ENCODE measurements around the gene SNTG2.

- TF ChIP-seq CREB5 (CRISPR knock-in tag; IDR thresholded peaks at IDR 0.05; ENCODE audit: low read depth) (no peak), CSRNP3 (CRISPR knock-in tag; IDR thresholded peaks at IDR 0.05) (no peak), ZNF70 (CRISPR knock-in tag; IDR thresholded peaks at IDR 0.05) (no peak), PATZ1 (CRISPR knock-in tag; IDR thresholded peaks at IDR 0.05; ENCODE audit: borderline replicate concordance) (no peak), ARNTL (CRISPR knock-in tag; IDR thresholded peaks at IDR 0.05; ENCODE audit: borderline replicate concordance, low read depth) (no peak), ZNF565 (CRISPR knock-in tag; conservative IDR thresholded peaks at IDR 0.05; ENCODE audit: low read depth) (no peak), ZFP3 (CRISPR knock-in tag; IDR thresholded peaks at IDR 0.05) (no peak)
Observed at GRCh38 chr2:1209761-1210160, 259.1 kb downstream of the SNTG2 start.
